Lower leg skin (tissue), 4 donors: ENCODE data around the gene MIEF2. TPM values are rescaled to one million over a fixed set of nuclear protein-coding genes. Genes with fewer than 3 reads are reported as not detected.

Experiments
- DNase-seq, 2 donors: peaks; one replicate each; pipeline ENCODE4 v3.0.0-alpha.2; 2019; ENCODE audit warnings: low spot score in 2 of 2
- H3K4me3 ChIP-seq: fragments of 200-600 bp; sonication (generic); 2 replicates; pipeline ENCODE4 v1.5.1; 2017; ENCODE audit warnings: mild to moderate bottlenecking, low read depth; ENCODE audit not compliant: poor library complexity, severe bottlenecking
- POLR2A ChIP-seq, 2 donors: fragments of 450-650 bp; IDR thresholded peaks; one replicate each; pipeline ENCODE4 v1.6.1; 2016 to 2017; ENCODE audit warnings: antibody characterized with exemption in 2 of 2, mild to moderate bottlenecking in 1 of 2, moderate library complexity in 1 of 2
- WGBS, 2 donors: methylation state at CpG; one replicate each; pipeline ENCODE4 v1.1.5; 2018; 5-methylcytosine and 5-hydroxymethylcytosine counted together
- intact Hi-C: fragments of 100-400 bp; cut with DNase I; formaldehyde crosslinking; loops from one replicate; pipeline ENCODE4 v1.15.0; 2023; ENCODE audit warnings: low total_unique reads
- total RNA-seq, 4 donors: library from RNA; depleted of rRNA; stranded (reverse); fragments of >200 nt; gene quantifications; one replicate each; pipeline ENCODE4 v1.1.0, GENCODE V29; 2016
- TF ChIP-seq, protein P1 (sequence below), 3 donors: fragments of 450-650 bp; IDR thresholded peaks; one replicate each; pipeline ENCODE4 v1.5.1; 2016; ENCODE audit warnings: antibody characterized with exemption in 3 of 3, mild to moderate bottlenecking in 3 of 3, moderate library complexity in 2 of 3

Gene MIEF2
- total RNA-seq, 4 donors from 2014 or later: 24.3 to 57.7 (median 34.2) TPM

GRCh38 chr17:18251204-18251603 lies 9.3 kb upstream of the MIEF2 start:
- WGBS, 2 donors: 87 to 91% methylated on average over 10 to 11 of the region's 15 CpGs
- DNase-seq: no peak

GRCh38 chr17:18252160-18252559 lies 8.3 kb upstream of the MIEF2 start:
- DNase-seq: no peak
- no peak overlapping the region for H3K4me3 ChIP-seq
- intact Hi-C loops: no loop called here
- no peak for TF ChIP-seq POLR2A (IDR thresholded peaks at IDR 0.05)
- TF ChIP-seq, protein P1, sequence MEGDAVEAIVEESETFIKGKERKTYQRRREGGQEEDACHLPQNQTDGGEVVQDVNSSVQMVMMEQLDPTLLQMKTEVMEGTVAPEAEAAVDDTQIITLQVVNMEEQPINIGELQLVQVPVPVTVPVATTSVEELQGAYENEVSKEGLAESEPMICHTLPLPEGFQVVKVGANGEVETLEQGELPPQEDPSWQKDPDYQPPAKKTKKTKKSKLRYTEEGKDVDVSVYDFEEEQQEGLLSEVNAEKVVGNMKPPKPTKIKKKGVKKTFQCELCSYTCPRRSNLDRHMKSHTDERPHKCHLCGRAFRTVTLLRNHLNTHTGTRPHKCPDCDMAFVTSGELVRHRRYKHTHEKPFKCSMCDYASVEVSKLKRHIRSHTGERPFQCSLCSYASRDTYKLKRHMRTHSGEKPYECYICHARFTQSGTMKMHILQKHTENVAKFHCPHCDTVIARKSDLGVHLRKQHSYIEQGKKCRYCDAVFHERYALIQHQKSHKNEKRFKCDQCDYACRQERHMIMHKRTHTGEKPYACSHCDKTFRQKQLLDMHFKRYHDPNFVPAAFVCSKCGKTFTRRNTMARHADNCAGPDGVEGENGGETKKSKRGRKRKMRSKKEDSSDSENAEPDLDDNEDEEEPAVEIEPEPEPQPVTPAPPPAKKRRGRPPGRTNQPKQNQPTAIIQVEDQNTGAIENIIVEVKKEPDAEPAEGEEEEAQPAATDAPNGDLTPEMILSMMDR (IDR thresholded peaks at IDR 0.05): no peak
- WGBS, 2 donors: 90 to 93% methylated on average over 4 to 5 of the region's 5 CpGs

More at GRCh38 chr17:18251204-18251603, 9.3 kb upstream of the MIEF2 start:
- intact Hi-C loops: no loop called here
- TF ChIP-seq POLR2A (IDR thresholded peaks at IDR 0.05): no peak
- TF ChIP-seq, protein P1 (IDR thresholded peaks at IDR 0.05): no peak
- no peak overlapping the region for H3K4me3 ChIP-seq

DNA sequence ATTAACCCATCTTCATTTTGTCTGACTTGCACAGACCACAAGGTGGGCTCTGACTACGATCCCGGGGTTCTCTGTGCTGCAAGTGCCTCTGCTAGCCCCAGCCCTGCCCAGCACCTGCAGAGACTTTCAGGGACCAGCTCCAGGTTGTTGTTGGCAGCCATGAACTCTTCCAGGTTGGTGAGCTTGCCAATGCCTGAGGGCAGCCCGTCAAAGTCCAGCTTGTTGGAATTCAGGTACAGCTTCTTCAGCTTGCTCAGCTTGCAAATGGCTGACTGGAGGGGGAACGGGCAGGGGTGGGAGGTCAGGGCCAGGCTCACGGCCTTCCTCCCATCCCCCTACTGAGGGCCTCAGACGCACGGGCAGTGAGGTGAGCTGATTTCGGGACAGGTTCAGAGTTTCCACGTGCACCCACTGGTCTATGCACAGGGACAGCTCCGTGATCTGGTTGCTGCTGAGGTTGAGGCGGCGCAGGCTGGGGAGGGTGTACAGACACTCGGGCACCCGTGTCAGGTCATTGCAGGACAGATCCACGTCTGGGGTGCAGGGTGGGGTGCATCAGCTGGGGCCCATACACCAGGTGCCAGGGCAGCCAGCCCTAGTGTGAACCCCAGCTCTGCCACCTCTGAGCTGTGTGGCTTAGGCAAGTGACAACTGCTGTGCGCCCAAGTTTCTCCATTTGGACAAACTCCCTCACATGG lies 7.1 kb upstream of the MIEF2 start:
- H3K4me3 ChIP-seq: no peak overlapping the region
- TF ChIP-seq POLR2A (IDR thresholded peaks at IDR 0.05): no peak
- TF ChIP-seq, protein P1 (IDR thresholded peaks at IDR 0.05): no peak
- intact Hi-C loops: no loop called here
- WGBS, 2 donors: 80 to 84% methylated on average over 15 to 16 of the region's 16 CpGs
- no peak for DNase-seq

GRCh38 chr17:18253947-18254821 lies 6.3 kb upstream of the MIEF2 start:
- 89 to 90% methylated on average over 23 to 24 of the region's 27 CpGs for WGBS, 2 donors
- TF ChIP-seq, protein P1 (IDR thresholded peaks at IDR 0.05): no peak
- no peak for TF ChIP-seq POLR2A (IDR thresholded peaks at IDR 0.05)
- intact Hi-C loops: no loop called here
- DNase-seq: no peak
- H3K4me3 ChIP-seq: no peak overlapping the region

GRCh38 chr17:18254888-18255649 lies 5.4 kb upstream of the MIEF2 start:
- intact Hi-C loops: no loop called here
- DNase-seq: no peak
- 95% methylated on average over 8 of the region's 8 CpGs for WGBS, 2 donors
- TF ChIP-seq, protein P1 (IDR thresholded peaks at IDR 0.05): no peak
- TF ChIP-seq POLR2A (IDR thresholded peaks at IDR 0.05): no peak
- no peak overlapping the region for H3K4me3 ChIP-seq
